GM10847 (cell line): ENCODE results near the gene NPR1.

Experiments used
- POLR2A ChIP-seq: IDR thresholded peaks from 2 replicates; pipeline ENCODE4 v1.6.1; 2011; ENCODE audit not compliant: insufficient read length; ENCODE audit errors: extremely low read depth

NPR1 gene

DNA sequence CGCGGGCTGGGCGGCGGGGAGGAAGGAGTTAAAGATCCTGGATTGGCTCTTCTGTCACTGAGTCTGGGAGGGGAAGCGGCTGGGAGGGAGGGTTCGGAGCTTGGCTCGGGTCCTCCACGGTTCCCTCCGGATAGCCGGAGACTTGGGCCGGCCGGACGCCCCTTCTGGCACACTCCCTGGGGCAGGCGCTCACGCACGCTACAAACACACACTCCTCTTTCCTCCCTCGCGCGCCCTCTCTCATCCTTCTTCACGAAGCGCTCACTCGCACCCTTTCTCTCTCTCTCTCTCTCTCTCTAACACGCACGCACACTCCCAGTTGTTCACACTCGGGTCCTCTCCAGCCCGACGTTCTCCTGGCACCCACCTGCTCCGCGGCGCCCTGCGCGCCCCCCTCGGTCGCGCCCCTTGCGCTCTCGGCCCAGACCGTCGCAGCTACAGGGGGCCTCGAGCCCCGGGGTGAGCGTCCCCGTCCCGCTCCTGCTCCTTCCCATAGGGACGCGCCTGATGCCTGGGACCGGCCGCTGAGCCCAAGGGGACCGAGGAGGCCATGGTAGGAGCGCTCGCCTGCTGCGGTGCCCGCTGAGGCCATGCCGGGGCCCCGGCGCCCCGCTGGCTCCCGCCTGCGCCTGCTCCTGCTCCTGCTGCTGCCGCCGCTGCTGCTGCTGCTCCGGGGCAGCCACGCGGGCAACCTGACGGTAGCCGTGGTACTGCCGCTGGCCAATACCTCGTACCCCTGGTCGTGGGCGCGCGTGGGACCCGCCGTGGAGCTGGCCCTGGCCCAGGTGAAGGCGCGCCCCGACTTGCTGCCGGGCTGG, at the start of gene NPR1:
TSS of gene NPR1 (plus strand) at position 170 of the 818 bp plus-strand sequence. CDS start at position 591, 421 bp downstream.
- TF ChIP-seq POLR2A: no peak

DNA sequence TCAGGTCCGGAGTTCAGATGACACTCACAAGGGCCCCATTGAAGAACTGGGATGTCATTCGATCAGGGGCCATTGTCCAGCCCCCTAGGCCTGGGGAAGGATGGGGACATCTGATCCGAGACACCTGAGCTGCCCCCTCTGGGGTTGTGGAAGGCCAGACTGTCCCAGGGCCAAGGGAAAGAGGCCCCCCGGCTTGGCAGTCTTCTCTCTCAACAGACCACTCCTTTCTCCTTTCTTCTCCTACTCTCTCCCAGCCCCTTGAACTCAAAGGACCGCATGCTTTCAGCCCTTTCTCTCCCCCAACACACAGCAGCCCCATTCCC, 49.2 kb upstream of the NPR1 start:
- no peak for TF ChIP-seq POLR2A

GRCh38 chr1:153629971-153630370, 48.5 kb upstream of the NPR1 start:
- TF ChIP-seq POLR2A: no peak

GRCh38 chr1:153630384-153630783, 48.1 kb upstream of the NPR1 start:
- TF ChIP-seq POLR2A: no peak

DNA sequence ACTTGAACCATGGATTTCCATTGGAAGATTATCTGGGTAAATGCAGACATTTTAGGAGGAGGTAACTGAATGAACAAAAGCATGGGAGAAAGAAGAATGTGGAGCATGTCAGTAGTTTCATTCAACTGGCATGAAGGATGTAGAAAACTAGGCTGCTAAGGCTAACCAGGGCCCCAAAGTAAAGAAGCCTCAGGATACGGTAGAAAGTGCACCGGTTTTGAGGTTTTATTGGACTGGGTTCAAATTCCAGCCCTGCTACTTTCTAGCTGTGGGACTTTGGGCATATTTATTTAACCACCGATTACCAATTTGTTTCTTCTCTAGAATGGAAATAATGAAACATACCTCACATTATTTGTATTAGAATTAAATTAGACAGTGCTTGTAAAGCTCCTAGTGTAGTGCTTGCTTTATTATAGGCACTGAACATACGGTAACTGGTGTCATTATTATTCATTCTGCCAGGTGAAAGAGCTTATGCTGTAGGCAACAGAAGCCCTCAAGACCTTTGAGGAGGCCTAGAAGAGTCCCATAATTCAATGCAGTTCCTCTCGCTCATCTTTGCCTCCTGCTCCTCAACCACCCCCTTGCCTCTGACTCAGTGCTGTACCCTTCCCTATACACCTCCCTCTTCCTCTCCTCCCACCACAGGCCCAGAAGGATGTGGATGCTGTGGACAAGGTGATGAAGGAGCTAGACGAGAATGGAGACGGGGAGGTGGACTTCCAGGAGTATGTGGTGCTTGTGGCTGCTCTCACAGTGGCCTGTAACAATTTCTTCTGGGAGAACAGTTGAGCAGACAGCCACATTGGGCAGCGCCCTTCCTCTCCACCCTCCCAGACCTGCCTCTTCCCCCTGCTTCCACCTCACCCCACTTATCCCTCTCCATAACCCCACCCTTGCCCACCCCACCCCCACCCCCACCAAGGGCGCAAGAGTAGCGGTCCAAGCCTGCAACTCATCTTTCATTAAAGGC, 47.2 kb upstream of the NPR1 start:
- TF ChIP-seq POLR2A: no peak

DNA sequence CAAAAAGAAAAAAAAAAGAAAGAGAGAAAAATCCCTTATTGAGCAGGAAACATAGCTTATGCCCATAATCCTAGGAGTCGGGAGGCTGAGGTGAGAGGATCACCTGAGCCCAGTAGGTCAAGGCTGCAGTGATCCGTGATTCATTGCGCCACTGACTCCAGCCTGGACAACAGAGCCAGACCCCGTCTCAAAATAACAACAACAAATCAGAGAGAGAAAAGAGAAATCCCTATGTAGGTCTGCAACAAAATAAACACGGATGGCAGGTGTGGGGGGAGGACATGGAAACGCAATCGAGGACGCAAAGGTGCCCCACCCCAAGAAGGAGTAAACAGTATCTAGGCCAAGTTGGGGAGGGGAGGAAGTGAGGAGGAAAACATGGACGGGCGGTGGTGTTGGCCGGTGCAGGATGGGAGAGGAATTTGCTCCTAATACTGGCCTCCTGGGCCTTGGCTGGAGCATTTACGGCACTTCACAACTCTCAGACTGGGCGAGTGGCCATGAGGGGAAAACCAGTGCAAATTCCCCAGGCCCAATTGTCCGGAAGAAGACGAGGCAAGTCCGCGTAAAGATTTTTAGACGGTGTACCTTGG, 45.2 kb upstream of the NPR1 start:
- no peak for TF ChIP-seq POLR2A

DNA sequence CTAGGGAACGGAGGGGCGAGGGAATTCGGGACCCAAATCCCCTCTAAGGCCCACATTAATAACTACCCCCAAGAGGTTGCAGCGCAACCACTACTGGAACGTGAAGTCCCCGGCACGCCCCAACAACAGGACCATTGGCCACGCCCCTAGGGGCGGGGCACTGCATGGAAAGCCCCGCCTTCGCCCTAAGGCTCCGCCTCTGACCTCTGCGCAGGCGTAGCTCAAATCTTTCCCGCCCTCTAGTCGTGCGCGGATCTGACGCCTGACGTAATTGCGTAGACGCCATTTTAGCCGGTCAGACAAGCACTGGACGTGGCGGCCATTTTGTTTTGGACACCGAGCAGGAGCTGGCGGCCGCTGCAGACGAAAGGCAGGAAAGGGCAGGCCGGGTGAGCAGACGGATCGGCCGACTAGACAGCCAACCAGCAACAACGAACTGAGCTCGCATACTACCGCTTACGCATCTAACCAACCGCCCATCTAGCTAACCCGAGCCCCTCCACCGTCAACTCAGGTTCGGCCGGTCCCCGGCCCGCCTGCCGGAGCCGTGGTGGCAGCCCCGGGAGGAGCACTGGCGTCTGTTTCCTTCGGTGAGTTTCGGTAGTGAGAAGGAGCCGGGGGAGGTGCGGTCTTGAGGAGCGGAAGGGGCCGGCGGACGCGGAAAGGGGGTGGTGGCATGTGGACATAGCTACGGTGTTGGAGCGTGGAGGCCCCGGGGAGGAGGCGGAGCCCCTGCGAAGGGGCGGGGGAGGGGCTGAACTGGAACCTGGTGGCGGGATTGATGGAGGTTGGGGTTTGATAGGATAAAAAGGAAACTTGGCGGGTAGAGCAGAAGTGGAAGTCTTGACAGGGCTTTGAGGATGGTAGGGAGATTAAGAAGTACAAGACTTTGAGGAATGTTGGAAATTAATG, 44.5 kb upstream of the NPR1 start, which contains the start of gene CHTOP:
TSS of gene CHTOP (plus strand) at position 313 of the 912 bp plus-strand sequence. CDS start 2,523 bp downstream, outside the sequence.
- peak; percentile 92 for TF ChIP-seq POLR2A

GRCh38 chr1:153635872-153636271, 42.6 kb upstream of the NPR1 start:
- no peak for TF ChIP-seq POLR2A

- TF ChIP-seq POLR2A: no peak
Measured at GRCh38 chr1:153636312-153636711, 42.2 kb upstream of the NPR1 start.

- no peak for TF ChIP-seq POLR2A
Measured at GRCh38 chr1:153638261-153638660, 40.2 kb upstream of the NPR1 start.

- TF ChIP-seq POLR2A: no peak
Measured at GRCh38 chr1:153639280-153639679, 39.2 kb upstream of the NPR1 start.

DNA sequence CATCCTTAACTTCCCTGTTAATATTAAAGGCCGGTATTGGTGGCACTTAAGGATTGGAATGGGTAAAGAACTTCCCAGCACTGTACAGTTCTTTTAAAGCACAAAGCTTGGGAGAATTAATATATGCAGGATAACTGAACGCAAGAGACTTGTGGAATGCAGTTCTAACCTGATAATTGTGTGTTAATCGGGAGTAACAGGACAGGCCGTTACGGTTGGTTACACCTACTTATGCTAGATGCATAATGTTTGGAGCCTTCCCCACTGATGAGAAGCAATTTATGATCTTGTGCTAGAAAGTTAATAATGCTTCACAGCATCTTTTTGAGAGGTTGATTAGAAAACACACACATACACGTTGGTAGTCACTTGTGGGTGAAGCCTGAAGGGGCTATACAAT, 37.6 kb upstream of the NPR1 start:
- TF ChIP-seq POLR2A: no peak

- TF ChIP-seq POLR2A: no peak
Measured at GRCh38 chr1:153642161-153642560, 36.3 kb upstream of the NPR1 start.

- no peak for TF ChIP-seq POLR2A
Measured at GRCh38 chr1:153643100-153643499, 35.4 kb upstream of the NPR1 start.
